ENCODE results near the gene ZFP92.

The ZFP92 gene

GRCh38 chrX:153409414-153410101 lies 1.7 kb upstream of the ZFP92 start:
- Histone ChIP-seq H2AFZ (ENCODE audit: low read length) (no peak overlapping the region), H3K27ac (ENCODE audit: low read length) (no peak overlapping the region), H3K27me3 (replicated peaks; ENCODE audit: insufficient read depth, low read length) (peaks cover 23% of the 10 kb centered on the region; the same call in 1 of the 2 replicates), H3K4me1 (ENCODE audit: low read length) (no peaks in the 10 kb centered on the region), H3K4me2 (ENCODE audit: low read depth, low read length) (no peak overlapping the region), H3K9me2 (replicated peaks; ENCODE audit: insufficient read depth, low read length) (no peaks in the 10 kb centered on the region), H3K36me3 (replicated peaks; ENCODE audit: insufficient read depth, low read length) (no peaks in the 10 kb centered on the region), H4K20me1 (ENCODE audit: insufficient read depth, low read length) (no peaks in the 10 kb centered on the region), H3K4me3 (ENCODE audit: low read length) (no peak overlapping the region), H3K9ac (ENCODE audit: low read length) (no peak overlapping the region), H3K9me3 (replicated peaks; ENCODE audit: insufficient read depth, low read length) (no peaks in the 10 kb centered on the region), H3K79me2 (ENCODE audit: low read length) (no peaks in the 10 kb centered on the region), H3F3A (ENCODE audit: insufficient read depth, low read length) (no peaks in the 10 kb centered on the region)
- TF ChIP-seq EZH2 (optimal IDR thresholded peaks at IDR 0.05; ENCODE audit: low read depth, low read length): no peak
- TF ChIP-seq CTCF (IDR thresholded peaks at IDR 0.05; ENCODE audit: low read length): no peak
- no peak for TF ChIP-seq EZH2phosphoT487 (IDR thresholded peaks at IDR 0.05; ENCODE audit: low read length)
- no peak for DNase-seq

GRCh38 chrX:153410373-153410772 lies 899 bp upstream of the ZFP92 start:
- H3K27ac ChIP-seq (ENCODE audit: low read length): no peak overlapping the region
- no peak overlapping the region for H2AFZ ChIP-seq (ENCODE audit: low read length)
- no peaks in the 10 kb centered on the region for H3K4me1 ChIP-seq (ENCODE audit: low read length)
- no peak overlapping the region for H3K4me2 ChIP-seq (ENCODE audit: low read depth, low read length)
- no peaks in the 10 kb centered on the region for H3K36me3 ChIP-seq (replicated peaks; ENCODE audit: insufficient read depth, low read length)
- no peaks in the 10 kb centered on the region for H3K9me2 ChIP-seq (replicated peaks; ENCODE audit: insufficient read depth, low read length)
- H3K27me3 ChIP-seq (replicated peaks; ENCODE audit: insufficient read depth, low read length): peaks cover 19% of the 10 kb centered on the region; the same call in 1 of the 2 replicates
- H3K79me2 ChIP-seq (ENCODE audit: low read length): no peaks in the 10 kb centered on the region
- H3F3A ChIP-seq (ENCODE audit: insufficient read depth, low read length): no peaks in the 10 kb centered on the region
- DNase-seq: no peak
- H3K9me3 ChIP-seq (replicated peaks; ENCODE audit: insufficient read depth, low read length): no peaks in the 10 kb centered on the region
- no peaks in the 10 kb centered on the region for H4K20me1 ChIP-seq (ENCODE audit: insufficient read depth, low read length)
- TF ChIP-seq EZH2phosphoT487 (IDR thresholded peaks at IDR 0.05; ENCODE audit: low read length) (no peak), EZH2 (optimal IDR thresholded peaks at IDR 0.05; ENCODE audit: low read depth, low read length) (no peak), CTCF (IDR thresholded peaks at IDR 0.05; ENCODE audit: low read length) (no peak)
- no peak overlapping the region for H3K9ac ChIP-seq (ENCODE audit: low read length)
- H3K4me3 ChIP-seq (ENCODE audit: low read length): no peak overlapping the region

GRCh38 chrX:153410888-153411254 lies 401 bp upstream of the ZFP92 start:
- no peak overlapping the region for H3K4me2 ChIP-seq (ENCODE audit: low read depth, low read length)
- H3K36me3 ChIP-seq (replicated peaks; ENCODE audit: insufficient read depth, low read length): no peaks in the 10 kb centered on the region
- H3K4me1 ChIP-seq (ENCODE audit: low read length): no peaks in the 10 kb centered on the region
- H3K27me3 ChIP-seq (replicated peaks; ENCODE audit: insufficient read depth, low read length): peaks cover 15% of the 10 kb centered on the region; the same call in 1 of the 2 replicates
- no peak overlapping the region; the same call in 1 of the 2 replicates for H3K4me3 ChIP-seq (ENCODE audit: low read length)
- H3K27ac ChIP-seq (ENCODE audit: low read length): no peak overlapping the region
- H3K9ac ChIP-seq (ENCODE audit: low read length): no peak overlapping the region
- H4K20me1 ChIP-seq (ENCODE audit: insufficient read depth, low read length): no peaks in the 10 kb centered on the region
- DNase-seq: no peak
- TF ChIP-seq EZH2 (optimal IDR thresholded peaks at IDR 0.05; ENCODE audit: low read depth, low read length): no peak
- TF ChIP-seq CTCF (IDR thresholded peaks at IDR 0.05; ENCODE audit: low read length): no peak
- no peak for TF ChIP-seq EZH2phosphoT487 (IDR thresholded peaks at IDR 0.05; ENCODE audit: low read length)
- no peaks in the 10 kb centered on the region for H3K9me3 ChIP-seq (replicated peaks; ENCODE audit: insufficient read depth, low read length)
- no peaks in the 10 kb centered on the region for H3K9me2 ChIP-seq (replicated peaks; ENCODE audit: insufficient read depth, low read length)
- H2AFZ ChIP-seq (ENCODE audit: low read length): no peak overlapping the region
- H3F3A ChIP-seq (ENCODE audit: insufficient read depth, low read length): no peaks in the 10 kb centered on the region
- H3K79me2 ChIP-seq (ENCODE audit: low read length): no peaks in the 10 kb centered on the region

Data from MM.1S (cell line).